Keratinocyte (primary cell): ENCODE measurements around the gene FNTB. TPM values are rescaled to one million over a fixed set of nuclear protein-coding genes. Genes with fewer than 3 reads are reported as not detected.

Experiments used
- DNase-seq: peaks from one replicate; pipeline ENCODE4 v3.0.0-alpha.2; 2011; ENCODE audit warnings: low read depth, missing footprints, low spot score
- FAIRE-seq: peaks from 2 replicates; lab custom pipeline; 2011; peaks lifted over from hg19 to GRCh38; lab: Jason Lieb, UNC
- H2AFZ ChIP-seq: 2 replicates; pipeline ENCODE4 v1.6.0; 2012; ENCODE audit warnings: low read length, control low read depth, inconsistent platforms; ENCODE audit not compliant: control insufficient read depth
- H3K27ac ChIP-seq: 2 replicates; pipeline ENCODE4 v1.5.1; 2011; ENCODE audit warnings: low read length; ENCODE audit not compliant: control insufficient read depth, insufficient read depth
- H3K27me3 ChIP-seq: 3 replicates; pipeline ENCODE4 v1.6.0; 2011; ENCODE audit warnings: low read length; ENCODE audit not compliant: control insufficient read depth, insufficient read depth; ENCODE audit errors: extremely low read depth
- H3K36me3 ChIP-seq, 2 experiments: 2 replicates in 1 of 2; 3 replicates in 1 of 2; pipeline ENCODE4 v1.5.1; 2011; ENCODE audit warnings: low read length in 2 of 2, mild to moderate bottlenecking in 1 of 2; ENCODE audit not compliant: control insufficient read depth in 2 of 2, insufficient read depth in 2 of 2; ENCODE audit errors: extremely low read depth in 1 of 2
- H3K4me1 ChIP-seq: 3 replicates; pipeline ENCODE4 v1.5.1; 2011; ENCODE audit warnings: low read length; ENCODE audit not compliant: control insufficient read depth, insufficient read depth; ENCODE audit errors: extremely low read depth
- H3K4me2 ChIP-seq: 3 replicates; pipeline ENCODE4 v1.6.0; 2011; ENCODE audit warnings: low read depth, low read length; ENCODE audit not compliant: control insufficient read depth, insufficient read depth; ENCODE audit errors: extremely low read depth
- H3K4me3 ChIP-seq, 3 experiments: fragments of 200-600 bp in 1 of 3; sonication (generic) in 1 of 3; 2 replicates in 2 of 3; 3 replicates in 1 of 3; pipeline ENCODE4 v1.5.1; 2011 to 2016; ENCODE audit warnings: low read length in 3 of 3, mild to moderate bottlenecking in 3 of 3, control low read depth in 2 of 3, inconsistent platforms in 1 of 3, low read depth in 1 of 3, mixed read lengths in 1 of 3, mixed run types in 1 of 3, moderate library complexity in 1 of 3; ENCODE audit not compliant: control insufficient read depth in 2 of 3, insufficient read depth in 2 of 3; ENCODE audit errors: extremely low read depth in 1 of 3
- H3K79me2 ChIP-seq: 2 replicates; pipeline ENCODE4 v1.6.0; 2012; ENCODE audit warnings: low read length; ENCODE audit not compliant: control insufficient read depth, insufficient read depth
- H3K9ac ChIP-seq: 3 replicates; pipeline ENCODE4 v1.6.0; 2011; ENCODE audit warnings: low read length; ENCODE audit not compliant: control insufficient read depth, insufficient read depth; ENCODE audit errors: extremely low read depth
- H3K9me1 ChIP-seq: 3 replicates; pipeline ENCODE4 v1.6.0; 2011; ENCODE audit warnings: low read length; ENCODE audit not compliant: control insufficient read depth, insufficient read depth; ENCODE audit errors: extremely low read depth
- H3K9me3 ChIP-seq: 2 replicates; pipeline ENCODE4 v1.5.1; 2012; ENCODE audit warnings: low read depth, low read length; ENCODE audit not compliant: control insufficient read depth
- H4K20me1 ChIP-seq: 3 replicates; pipeline ENCODE4 v1.6.0; 2011; ENCODE audit warnings: low read length; ENCODE audit not compliant: control insufficient read depth, insufficient read depth; ENCODE audit errors: extremely low read depth
- CTCF ChIP-seq, 3 experiments: IDR thresholded peaks in 1 of 3; conservative IDR thresholded peaks in 1 of 3; optimal IDR thresholded peaks in 1 of 3; 2 replicates in 2 of 3; 3 replicates in 1 of 3; pipeline versions ENCODE3 to v1.5.1; 2011; ENCODE audit warnings: low read length in 3 of 3, mild to moderate bottlenecking in 3 of 3, moderate library complexity in 2 of 3, control low read depth in 1 of 3, inconsistent platforms in 1 of 3; ENCODE audit not compliant: insufficient read depth in 2 of 3; ENCODE audit errors: extremely low read depth in 1 of 3
- EZH2 ChIP-seq: IDR thresholded peaks from one replicate; pipeline ENCODE4 v1.6.1; 2012; ENCODE audit warnings: inconsistent platforms, mild to moderate bottlenecking, low read length, moderate library complexity
- dilution Hi-C: fragments of 300-500 bp; cut with MboI; formaldehyde crosslinking; loops from one replicate; pipeline ENCODE4 v1.7.0; 2020; ENCODE audit warnings: low sequenced_read_pairs; ENCODE audit not compliant: extremely low pct_ligation_motif_present
- polyA plus RNA-seq, 5 experiments: library from polyadenylated mRNA; depleted of rRNA in 3 of 5; stranded (reverse) in 3 of 5; stranded (forward) in 1 of 5; unstranded in 1 of 5; fragments of >200 nt; gene quantifications; 1 replicate in 1 of 5; 2 replicates in 3 of 5; 3 replicates in 1 of 5; pipeline versions ENCODE4 v1.2.1 to v1.2.3, GENCODE V29; 2011 to 2012; ENCODE audit warnings: missing spikeins in 2 of 5, low read depth in 1 of 5, low replicate concordance in 1 of 5

Gene FNTB
- polyA plus RNA-seq, 1 donor (not counting 4 experiments of a cell fraction or from before 2014, with no cell fraction given) = 10.1 TPM

- Histone ChIP-seq H4K20me1 (no peaks in the 10 kb centered on the region), H3K27me3 (no peaks in the 10 kb centered on the region), H3K79me2 (peaks cover 10% of the 10 kb centered on the region), H3K9ac (no peak overlapping the region), H3K9me1 (no peaks in the 10 kb centered on the region), H2AFZ (no peak overlapping the region), H3K4me3 (no peak overlapping the region), H3K4me1 (peaks cover 8% of the 10 kb centered on the region), H3K27ac (no peak overlapping the region), H3K36me3 (peaks cover 17 to 26% of the 10 kb centered on the region in 2 experiments), H3K4me2 (no peak overlapping the region), H3K9me3 (no peaks in the 10 kb centered on the region)
- no peak for DNase-seq
- dilution Hi-C loops = no loop called here
- no peak for FAIRE-seq
- TF ChIP-seq EZH2 (no peak), CTCF (optimal IDR thresholded peaks at IDR 0.05 in 1 of 3, IDR thresholded peaks at IDR 0.05 in 1 of 3, conservative IDR thresholded peaks at IDR 0.05 in 1 of 3; ENCODE audit: extremely low read depth in 1 of 3, insufficient read depth in 2 of 3, low read length in 3 of 3) (no peak)
Measured at GRCh38 chr14:65075628-65076325, 89.1 kb downstream of the FNTB start.

GRCh38 chr14:65077318-65077717 lies 90.6 kb downstream of the FNTB start:
- Histone ChIP-seq H3K9ac (no peak overlapping the region), H3K9me3 (no peaks in the 10 kb centered on the region), H3K79me2 (peaks cover 20% of the 10 kb centered on the region), H3K4me2 (no peak overlapping the region), H3K36me3 (peaks cover 17 to 29% of the 10 kb centered on the region in 2 experiments), H3K4me3 (no peak overlapping the region), H3K27me3 (no peaks in the 10 kb centered on the region), H3K27ac (no peak overlapping the region), H4K20me1 (no peaks in the 10 kb centered on the region), H2AFZ (no peak overlapping the region), H3K9me1 (no peaks in the 10 kb centered on the region), H3K4me1 (no peaks in the 10 kb centered on the region)
- dilution Hi-C loops = no loop called here
- FAIRE-seq (no peak), DNase-seq (no peak)
- TF ChIP-seq CTCF (optimal IDR thresholded peaks at IDR 0.05 in 1 of 3, IDR thresholded peaks at IDR 0.05 in 1 of 3, conservative IDR thresholded peaks at IDR 0.05 in 1 of 3; ENCODE audit: extremely low read depth in 1 of 3, insufficient read depth in 2 of 3, low read length in 3 of 3) (no peak), EZH2 (no peak)
